GM12864 (cell line): ENCODE measurements around the gene EDIL3.

Source experiments
- DNase-seq: peaks from one replicate; pipeline ENCODE4 v3.0.0-alpha.2; 2011; ENCODE audit warnings: low read depth
- H3K4me3 ChIP-seq: 2 replicates; pipeline ENCODE4 v1.5.1; 2011; ENCODE audit warnings: mild to moderate bottlenecking, low read depth, low read length, control low read depth
- TF ChIP-seq, protein P1 (sequence below): IDR thresholded peaks from 2 replicates; pipeline ENCODE4 v1.5.1; 2011; ENCODE audit warnings: low read depth, mild to moderate bottlenecking, moderate library complexity, low read length, control low read depth, inconsistent platforms; ENCODE audit errors: missing control alignments

The EDIL3 gene

DNA sequence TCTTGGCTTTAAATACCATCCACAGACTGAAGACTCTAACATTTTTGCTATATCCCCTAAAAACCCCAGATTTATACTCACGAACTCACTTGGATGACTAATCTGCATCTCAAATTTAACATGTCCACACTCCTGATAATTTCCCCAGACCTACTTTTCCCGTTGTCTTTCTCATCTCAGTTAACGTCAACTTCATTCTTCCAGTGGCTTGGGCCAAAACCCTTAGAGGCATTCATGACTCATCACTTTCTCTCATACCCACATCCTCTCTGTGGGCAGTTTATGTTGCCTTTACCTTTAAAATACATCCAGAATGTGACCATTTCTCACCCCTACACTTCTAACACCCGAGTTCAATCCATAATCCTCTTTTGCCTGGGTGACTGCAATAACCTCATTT, 96.7 kb downstream of the EDIL3 start:
- DNase-seq: no peak
- no peak overlapping the region for H3K4me3 ChIP-seq
- TF ChIP-seq, protein P1, sequence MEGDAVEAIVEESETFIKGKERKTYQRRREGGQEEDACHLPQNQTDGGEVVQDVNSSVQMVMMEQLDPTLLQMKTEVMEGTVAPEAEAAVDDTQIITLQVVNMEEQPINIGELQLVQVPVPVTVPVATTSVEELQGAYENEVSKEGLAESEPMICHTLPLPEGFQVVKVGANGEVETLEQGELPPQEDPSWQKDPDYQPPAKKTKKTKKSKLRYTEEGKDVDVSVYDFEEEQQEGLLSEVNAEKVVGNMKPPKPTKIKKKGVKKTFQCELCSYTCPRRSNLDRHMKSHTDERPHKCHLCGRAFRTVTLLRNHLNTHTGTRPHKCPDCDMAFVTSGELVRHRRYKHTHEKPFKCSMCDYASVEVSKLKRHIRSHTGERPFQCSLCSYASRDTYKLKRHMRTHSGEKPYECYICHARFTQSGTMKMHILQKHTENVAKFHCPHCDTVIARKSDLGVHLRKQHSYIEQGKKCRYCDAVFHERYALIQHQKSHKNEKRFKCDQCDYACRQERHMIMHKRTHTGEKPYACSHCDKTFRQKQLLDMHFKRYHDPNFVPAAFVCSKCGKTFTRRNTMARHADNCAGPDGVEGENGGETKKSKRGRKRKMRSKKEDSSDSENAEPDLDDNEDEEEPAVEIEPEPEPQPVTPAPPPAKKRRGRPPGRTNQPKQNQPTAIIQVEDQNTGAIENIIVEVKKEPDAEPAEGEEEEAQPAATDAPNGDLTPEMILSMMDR: no peak

DNA sequence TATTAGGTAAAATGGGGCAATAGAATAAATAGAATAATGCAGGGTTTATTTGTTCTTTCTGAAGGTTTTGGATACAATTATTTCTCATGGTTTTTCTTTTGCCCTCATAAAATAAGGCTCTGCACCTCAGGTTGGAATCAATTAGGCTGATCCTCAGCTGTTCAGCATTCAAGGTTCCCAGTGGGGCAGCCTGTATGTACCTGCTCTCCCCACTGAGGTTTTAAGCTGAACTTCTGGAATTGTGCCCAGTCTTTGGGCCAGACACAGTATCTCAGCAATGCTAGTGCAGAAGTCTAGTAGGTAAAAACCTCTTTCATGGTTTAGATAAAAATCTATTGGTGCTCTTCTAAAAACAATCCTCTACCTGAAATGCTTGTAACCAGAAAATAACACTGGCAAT, 98.0 kb downstream of the EDIL3 start:
- DNase-seq: no peak
- no peak overlapping the region for H3K4me3 ChIP-seq
- TF ChIP-seq, protein P1: no peak

DNA sequence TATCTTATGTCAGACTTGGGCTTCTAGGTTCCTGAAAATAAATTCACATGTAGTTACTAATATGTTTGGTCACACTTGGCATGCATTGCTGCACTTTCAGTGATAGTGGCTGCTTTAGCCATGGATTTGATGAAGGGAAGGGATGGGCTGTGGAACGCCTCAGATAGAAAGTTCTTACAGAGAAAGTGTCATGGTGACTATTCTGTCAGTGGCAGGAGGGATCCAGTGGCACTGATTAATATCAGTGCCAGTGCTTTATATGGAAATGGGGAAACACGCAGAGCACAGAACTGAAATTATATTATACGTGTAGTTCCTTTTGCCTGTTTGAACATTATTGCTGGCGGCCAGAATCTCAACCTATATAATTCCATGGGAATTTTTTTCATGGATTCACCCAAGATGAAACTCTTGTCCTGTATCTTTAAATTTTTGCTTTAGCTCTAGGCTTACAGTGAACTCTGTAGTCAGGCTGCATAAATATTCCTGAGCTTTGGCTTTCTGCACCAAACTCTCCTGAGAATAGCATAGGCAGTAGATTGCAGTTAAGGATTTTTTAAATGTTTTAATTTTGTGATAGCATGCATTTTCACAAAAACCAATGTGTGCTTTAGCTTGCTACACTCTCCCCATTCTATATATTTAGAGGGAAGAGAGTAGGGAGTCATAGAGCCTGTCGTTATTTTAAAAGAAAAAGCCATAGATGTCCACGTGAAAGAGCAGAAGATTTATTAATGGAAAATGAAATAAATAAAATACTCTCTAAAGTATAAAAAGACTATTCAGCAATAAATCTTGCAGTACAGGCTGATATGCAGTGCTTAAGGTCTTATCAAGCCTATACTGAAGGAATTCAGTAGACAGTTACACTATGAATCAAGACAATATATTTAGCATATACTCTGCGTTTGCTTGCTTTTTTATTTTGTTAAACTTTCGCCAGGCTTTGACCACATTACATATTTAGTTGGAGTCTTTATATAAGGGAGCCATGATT, 98.7 kb downstream of the EDIL3 start:
- no peak overlapping the region for H3K4me3 ChIP-seq
- no peak for DNase-seq
- TF ChIP-seq, protein P1: no peak

DNA sequence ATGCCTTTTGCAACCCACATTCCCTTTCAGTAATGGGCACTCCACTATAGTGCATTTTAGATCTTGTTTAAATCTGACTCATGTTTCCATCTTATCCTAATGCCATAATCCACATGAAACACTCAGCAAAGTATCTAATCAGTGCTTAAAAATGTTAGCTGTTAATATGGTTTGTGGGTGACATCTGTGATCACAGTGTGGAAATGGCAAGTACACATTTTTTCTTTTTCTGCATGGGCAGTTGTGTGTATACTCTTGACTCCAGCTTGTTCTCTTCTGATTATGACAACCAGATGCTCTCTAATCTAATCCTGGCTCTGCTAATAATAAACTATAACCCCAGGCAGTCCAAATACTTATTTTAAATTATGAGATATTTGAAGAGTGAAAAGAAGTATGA, 103.3 kb downstream of the EDIL3 start:
- TF ChIP-seq, protein P1: no peak
- no peak overlapping the region for H3K4me3 ChIP-seq
- DNase-seq: no peak

DNA sequence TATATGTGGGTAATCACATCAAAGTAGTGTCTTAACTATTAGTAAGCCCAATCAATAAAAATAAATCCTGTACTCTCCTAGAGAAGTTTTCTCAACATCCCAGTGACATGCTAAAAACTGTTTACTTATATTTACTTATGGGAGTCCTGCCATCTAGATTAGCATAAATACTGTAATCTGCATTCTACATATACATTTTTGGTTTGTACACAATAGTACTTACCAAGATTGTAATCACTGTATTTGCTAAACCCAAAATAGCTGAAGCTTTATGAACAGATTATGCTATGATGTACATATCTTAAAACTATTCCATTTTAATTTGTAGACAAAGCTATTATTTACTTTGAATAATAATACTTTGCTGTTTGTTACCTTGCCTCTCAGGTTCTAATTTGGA, 105.4 kb downstream of the EDIL3 start:
- TF ChIP-seq, protein P1: no peak
- no peak for DNase-seq
- H3K4me3 ChIP-seq: no peak overlapping the region

DNA sequence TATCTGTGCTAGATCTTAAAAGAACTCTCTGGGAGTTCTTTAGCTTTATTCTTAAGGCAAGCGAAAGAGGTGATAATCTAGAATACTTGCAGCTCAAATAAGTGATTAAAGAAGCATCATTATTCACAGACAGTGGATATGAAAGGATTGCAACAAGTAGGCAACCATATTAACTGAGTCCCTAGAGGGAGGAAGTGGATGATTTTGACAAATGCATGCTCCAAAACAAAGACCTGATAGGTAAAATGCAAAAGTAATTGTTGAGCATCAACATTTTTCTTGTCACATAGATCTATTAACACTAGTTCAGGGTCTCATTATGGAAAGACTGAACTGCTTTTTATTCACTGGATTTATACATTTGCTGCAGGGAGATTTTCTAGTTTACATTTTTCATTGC, 109.1 kb downstream of the EDIL3 start:
- DNase-seq: no peak
- TF ChIP-seq, protein P1: no peak
- no peak overlapping the region for H3K4me3 ChIP-seq
